GM12878 (cell line): Measurements from ENCODE around the gene CLIC6. TPM values are rescaled to one million over a fixed set of nuclear protein-coding genes. Genes with fewer than 3 reads are reported as not detected.

Source experiments
- ATAC-seq: fragments of 200-7000 bp; cut with Tn5 transposase; 3 replicates; pipeline ENCODE4 v1.9.1; 2020; ENCODE audit warnings: mild to moderate bottlenecking, moderate library complexity
- BruUV-seq: library from RNA; stranded (reverse); fragments of 400-500 nt; replicated peaks from 2 replicates; lab custom pipeline; 2021; lab: Mats Ljungman, UMichigan
- CTCF ChIA-PET: fragments of 300-600 bp; sonication (Branson Sonifier 250); formaldehyde crosslinking; extraction: SDS; loops from one replicate; lab custom pipeline; 2021; ENCODE audit warnings: inconsistent platforms; lab: Yijun Ruan, JAX
- POLR2A ChIA-PET: fragments of 350-600 bp; formaldehyde crosslinking; extraction: SDS; loops from one replicate; lab custom pipeline; 2021; ENCODE audit warnings: inconsistent platforms; lab: Charles Lee
- RAD21 ChIA-PET: fragments of 300-600 bp; sonication (Branson Sonifier 250); formaldehyde crosslinking; loops from one replicate; lab custom pipeline; 2023; ENCODE audit warnings: antibody characterized with exemption; ENCODE audit not compliant: unreplicated experiment; lab: Charles Lee
- SMC1A ChIA-PET: fragments of 300-600 bp; sonication (Branson Sonifier 250); formaldehyde crosslinking; loops from one replicate; lab custom pipeline; 2023; ENCODE audit not compliant: unreplicated experiment, uncharacterized antibody; lab: Charles Lee
- DNase-seq: peaks from one replicate; pipeline ENCODE4 v3.0.0-alpha.2; 2011; ENCODE audit warnings: low read depth, low spot score
- FAIRE-seq: peaks from 3 replicates; lab custom pipeline; 2011; peaks lifted over from hg19 to GRCh38; lab: Jason Lieb, UNC
- H2AFZ ChIP-seq: 2 replicates; pipeline ENCODE4 v1.6.0; 2011; ENCODE audit warnings: low read depth, low read length, control low read depth; ENCODE audit not compliant: control insufficient read depth
- H3K27ac ChIP-seq: 2 replicates; pipeline ENCODE4 v1.5.1; 2011; ENCODE audit warnings: control low read depth; ENCODE audit not compliant: control insufficient read depth, insufficient read depth
- H3K27me3 ChIP-seq, 2 experiments: replicated peaks in 1 of 2; 2 replicates each; pipeline versions ENCODE4 v1.6.0 to v1.6.1; 2011; ENCODE audit warnings: low read length in 1 of 2; ENCODE audit not compliant: control insufficient read depth in 2 of 2, insufficient read depth in 2 of 2
- H3K36me3 ChIP-seq, 2 experiments: 2 replicates each; pipeline ENCODE4 v1.5.1; 2011; ENCODE audit warnings: low read length in 1 of 2; ENCODE audit not compliant: control insufficient read depth in 2 of 2, insufficient read depth in 2 of 2
- H3K4me1 ChIP-seq: 2 replicates; pipeline ENCODE4 v1.6.1; 2011; ENCODE audit warnings: mild to moderate bottlenecking, low read length, moderate library complexity, mixed read lengths; ENCODE audit not compliant: control insufficient read depth, insufficient read depth
- H3K4me2 ChIP-seq: 2 replicates; pipeline ENCODE4 v1.6.0; 2011; ENCODE audit warnings: control low read depth; ENCODE audit not compliant: control insufficient read depth, insufficient read depth
- H3K4me3 ChIP-seq: fragments of 200-600 bp; sonication (generic); 2 replicates; pipeline ENCODE4 v1.5.1; 2016
- H3K79me2 ChIP-seq: 2 replicates; pipeline ENCODE4 v1.6.0; 2011; ENCODE audit warnings: low read length; ENCODE audit not compliant: control insufficient read depth, insufficient read depth
- H3K9ac ChIP-seq: 2 replicates; pipeline ENCODE4 v1.8.0; 2011; ENCODE audit warnings: low read length, control low read depth, mixed read lengths; ENCODE audit not compliant: control insufficient read depth, insufficient read depth
- H3K9me3 ChIP-seq: replicated peaks from 3 replicates; pipeline ENCODE4 v1.5.1; 2011; ENCODE audit warnings: mild to moderate bottlenecking, low read length; ENCODE audit not compliant: control insufficient read depth, insufficient read depth
- H4K20me1 ChIP-seq: 2 replicates; pipeline ENCODE4 v1.6.0; 2011; ENCODE audit not compliant: control insufficient read depth, insufficient read depth
- ELK1 ChIP-seq: IDR thresholded peaks from 2 replicates; pipeline ENCODE4 v1.6.1; 2012; ENCODE audit warnings: low read depth, low read length, improper control_type of control experiment
- IKZF2 ChIP-seq, 2 experiments: fragments of 450-650 bp; IDR thresholded peaks; 2 replicates each; pipeline ENCODE4 v1.6.1; 2017; ENCODE audit warnings: mild to moderate bottlenecking in 2 of 2, moderate library complexity in 2 of 2
- NBN ChIP-seq: fragments of 450-650 bp; IDR thresholded peaks from 2 replicates; pipeline ENCODE4 v1.6.1; 2016
- POLR2A ChIP-seq: IDR thresholded peaks from 2 replicates; pipeline ENCODE4 v1.6.1; 2011; ENCODE audit warnings: low read depth, mild to moderate bottlenecking, low read length
- POU2F2 ChIP-seq: IDR thresholded peaks from 3 replicates; pipeline ENCODE4 v1.6.1; 2011; ENCODE audit warnings: low read depth, mild to moderate bottlenecking, low read length, borderline replicate concordance
- YY1 ChIP-seq: IDR thresholded peaks from 2 replicates; pipeline ENCODE4 v1.6.1; 2011; ENCODE audit warnings: low read depth, mild to moderate bottlenecking, low read length
- ZNF622 ChIP-seq: fragments of 450-650 bp; IDR thresholded peaks from 2 replicates; pipeline ENCODE4 v1.6.1; 2017; ENCODE audit warnings: mild to moderate bottlenecking, inconsistent platforms
- WGBS: methylation state at CpG from one replicate; pipeline ENCODE4 v1.1.6; 2016; ENCODE audit warnings: low lambda C conversion rate; ENCODE audit not compliant: insufficient replicate concordance, insufficient coverage; ENCODE audit errors: missing lambda C conversion rate; 5-methylcytosine and 5-hydroxymethylcytosine counted together
- in situ Hi-C: fragments of 300-500 bp; cut with MboI; formaldehyde crosslinking; loops from 9 replicates; pipeline ENCODE4 v1.14.3; 2018; ENCODE audit warnings: mixed read lengths
- intact Hi-C: fragments of 100-400 bp; cut with micrococcal nuclease; formaldehyde crosslinking; loops from one replicate; pipeline ENCODE4 v1.14.2; 2022; ENCODE audit not compliant: unreplicated experiment
- polyA plus RNA-seq, 11 experiments: library from polyadenylated mRNA; depleted of rRNA in 4 of 11; unstranded in 6 of 11; stranded (reverse) in 5 of 11; fragments of >200 nt; fragmentation: Nextera tagmentation in 4 of 11; fragmentation: Illumina TruSeq in 1 of 11; extraction: Ambion mirVana in 4 of 11; extraction: Trizol in 1 of 11; gene quantifications; 1 replicate in 1 of 11; 2 replicates in 10 of 11; pipeline versions ENCODE4 v1.2.1 to v1.2.3, GENCODE V29; 2011 to 2016; ENCODE audit warnings: inconsistent platforms in 2 of 11, missing spikeins in 2 of 11, low read depth in 1 of 11
- total RNA-seq, 4 experiments: library from RNA; depleted of rRNA in 3 of 4; stranded (reverse); fragments of >200 nt in 3 of 4; fragmentation: Illumina TruSeq in 1 of 4; extraction: Trizol in 1 of 4; gene quantifications; 2 replicates each; pipeline versions ENCODE4 v1.2.1 to v1.2.3, GENCODE V29; 2013 to 2021

The CLIC6 gene
- total and polyA plus RNA-seq, 10 of the 15 experiments (the other 5 are each of a cell fraction or from before 2014, with no cell fraction given) = 5.7 to 34.1 (median 11.2) TPM

DNA sequence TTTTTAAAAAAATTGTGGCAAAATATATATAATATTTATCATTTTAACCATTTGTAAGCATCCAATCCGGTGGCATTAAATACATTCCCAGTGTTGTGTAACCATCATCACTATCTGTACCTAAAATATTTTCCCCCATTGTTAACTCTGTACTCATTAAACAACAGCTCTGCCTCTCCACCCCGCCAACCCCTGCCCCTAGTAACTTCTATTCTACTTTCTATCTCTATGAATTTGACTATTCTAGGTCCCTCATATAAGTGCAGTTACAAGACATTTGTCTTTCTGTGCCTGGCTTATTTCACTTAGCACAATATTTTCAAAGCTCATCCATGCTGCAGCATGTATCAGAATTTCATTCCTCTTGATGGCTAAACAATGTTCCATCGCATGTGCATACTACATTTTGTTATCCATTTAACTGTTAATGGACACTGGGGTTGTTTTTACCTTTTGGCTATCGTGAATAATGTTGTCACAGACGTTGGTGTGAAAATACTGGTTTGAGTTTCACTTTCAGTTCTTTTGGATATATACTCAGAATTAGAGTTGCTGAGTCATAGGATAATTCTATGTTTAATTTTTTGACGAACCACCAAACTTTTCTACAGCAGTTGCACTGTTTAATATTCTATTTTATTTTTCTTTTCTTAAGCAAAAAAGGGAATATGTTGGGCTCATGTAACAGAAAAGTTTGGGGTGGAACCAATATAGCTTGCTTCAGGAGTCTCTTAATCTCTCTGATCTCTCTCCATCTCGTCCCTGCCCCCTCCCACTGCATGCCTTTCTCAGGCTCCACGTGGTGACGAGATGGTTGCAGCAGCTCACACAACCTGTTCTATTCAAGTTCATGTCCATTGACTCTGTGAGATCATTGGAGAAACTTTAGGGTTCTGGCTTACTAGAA is 28.7 kb upstream of the CLIC6 start (continued):
- peak; percentile 27 to 29; a peak in 2 of 4 replicates for TF ChIP-seq IKZF2 (IDR thresholded peaks at IDR 0.05)
- TF ChIP-seq POLR2A = no peak
- TF ChIP-seq POU2F2 = no peak
- no peak for TF ChIP-seq ELK1

DNA sequence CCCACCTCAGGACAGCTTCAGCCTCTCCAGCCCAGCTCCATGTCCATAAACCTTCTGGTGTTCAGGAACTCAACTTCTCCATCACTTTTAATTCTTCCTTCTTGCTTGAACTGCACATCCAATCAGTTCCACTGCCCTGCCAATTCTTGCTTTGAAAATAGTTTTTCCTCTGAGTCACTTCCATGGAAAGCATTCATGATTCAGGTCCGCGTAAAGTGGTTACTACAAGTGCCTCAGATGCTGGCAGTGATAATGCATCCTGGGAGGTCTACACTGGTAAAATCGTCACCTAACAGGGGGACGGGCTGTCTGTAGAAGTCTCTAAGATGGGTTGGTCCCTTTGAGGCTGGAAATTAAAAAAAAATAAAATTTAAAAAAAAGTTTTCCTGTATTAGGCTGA is 27.9 kb upstream of the CLIC6 start:
- H3K27ac ChIP-seq = peak overlapping the region; percentile 97
- FAIRE-seq (no peak), ATAC-seq (no peak), DNase-seq (no peak)
- TF ChIP-seq YY1 (0 out of 2 replicates have a peak, but pooled peaks have one; percentile 2), ZNF622 (no peak), NBN (no peak)
- ChIA-PET SMC1A (interaction anchor here (0.8 to 6.0 kb wide), 7 partner anchors 8 to 55 kb away, joined by 3 to 24 read pairs (median 5); partner anchors contain the start of gene CLIC6), RAD21 (interaction anchor here (1.2 to 2.4 kb wide), 3 partner anchors 9 to 51 kb away, joined by 3 to 9 read pairs (median 7); no protein-coding TSS in a partner anchor), POLR2A (no interaction called here), CTCF (interaction anchor here (0.9 to 2.7 kb wide), 6 partner anchors 10 to 286 kb away, joined by 3 to 16 read pairs (median 6); no protein-coding TSS in a partner anchor)
- H3K9ac ChIP-seq = peak overlapping the region; percentile 62
- BruUV-seq = no TSS peak
- H4K20me1 ChIP-seq = no peaks in the 10 kb centered on the region
- H2AFZ ChIP-seq = peak overlapping the region; percentile 49
- in situ Hi-C loops = no loop called here
- no peaks in the 10 kb centered on the region; the same call in 2 of the 3 replicates for H3K9me3 ChIP-seq
- WGBS = 84% methylated on average over 4 of the region's 4 CpGs
- no peaks in the 10 kb centered on the region for H3K36me3 ChIP-seq
- H3K79me2 ChIP-seq = no peaks in the 10 kb centered on the region
- H3K4me3 ChIP-seq = peak overlapping the region; percentile 19; the same call in 1 of the 2 replicates
- peaks cover 60% of the 10 kb centered on the region for H3K4me1 ChIP-seq
- H3K27me3 ChIP-seq = no peaks in the 10 kb centered on the region
- peak overlapping the region; percentile 67; the same call in 1 of the 2 replicates for H3K4me2 ChIP-seq
- intact Hi-C loops = loop anchor here (5.0 kb wide), 1 partner anchor 226 kb away; no protein-coding TSS in a partner anchor
